ENCODE data around the gene ATAD3B.
"Not testable (repeated sequence)": the region's sequence is repeated elsewhere in the genome, so short reads cannot be mapped to it uniquely, and the experiment has no call there.

Gene ATAD3B

DNA sequence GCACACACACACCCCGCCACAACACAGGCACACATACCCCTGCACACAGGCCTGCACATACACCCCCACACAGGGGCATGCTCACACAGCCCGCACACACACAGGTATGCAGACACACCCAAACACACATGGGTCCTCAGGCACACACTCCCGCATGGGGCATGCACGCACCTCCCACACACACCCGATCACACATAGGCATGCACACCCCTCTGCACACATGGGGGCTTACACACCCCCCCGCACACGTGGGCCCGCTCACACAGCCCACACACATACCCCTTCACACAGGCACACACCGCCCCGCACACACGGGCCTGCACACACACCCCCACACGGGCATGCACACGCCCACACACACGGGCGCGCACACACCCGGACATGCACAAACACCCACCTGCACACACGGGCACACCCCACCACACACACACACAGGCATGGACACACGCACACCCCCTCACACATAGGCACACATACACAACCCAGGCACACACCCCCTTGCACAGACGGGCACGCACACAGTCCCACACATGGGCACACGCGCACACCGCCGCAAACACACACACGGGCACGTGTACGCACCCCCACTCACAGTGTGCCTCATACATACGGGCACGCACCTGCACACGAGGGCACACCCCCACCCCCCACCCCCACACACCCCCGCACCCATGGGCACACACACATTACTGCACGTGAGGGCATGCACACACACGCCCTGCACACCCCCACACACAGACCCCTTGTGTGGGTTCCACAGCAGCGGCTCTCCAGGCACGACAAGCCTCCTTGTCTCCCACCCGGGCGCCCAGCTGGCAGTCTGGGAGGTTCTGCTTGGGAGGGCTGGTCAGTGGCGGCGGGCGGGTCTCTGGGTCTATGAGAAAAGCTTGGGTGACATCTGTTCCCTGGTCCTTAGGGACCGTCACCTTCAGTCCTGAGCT is 8.3 kb downstream of the ATAD3B start:
- no peak for DNase-seq (ENCODE audit: low read depth)

DNA sequence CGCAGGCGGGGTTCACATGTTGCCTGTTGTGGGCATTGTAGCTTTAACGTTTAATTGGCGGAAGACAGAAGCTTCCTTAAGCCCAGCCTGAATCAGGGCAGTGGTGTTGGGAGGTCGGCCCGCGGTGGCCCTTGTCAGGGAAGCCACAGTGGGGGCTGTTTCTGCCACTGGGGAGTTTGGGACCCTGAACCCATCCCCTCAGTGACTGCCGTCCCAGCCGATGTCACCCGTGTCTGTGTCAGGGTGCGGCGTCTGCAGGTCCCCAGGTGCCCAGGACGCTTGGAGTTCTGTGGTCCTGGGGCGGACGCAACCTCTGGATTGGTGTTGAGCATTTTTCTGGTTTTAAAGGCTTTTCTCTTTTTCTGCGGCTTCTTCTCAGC is 8.9 kb downstream of the ATAD3B start:
- DNase-seq (ENCODE audit: low read depth): not testable (repeated sequence)

DNA sequence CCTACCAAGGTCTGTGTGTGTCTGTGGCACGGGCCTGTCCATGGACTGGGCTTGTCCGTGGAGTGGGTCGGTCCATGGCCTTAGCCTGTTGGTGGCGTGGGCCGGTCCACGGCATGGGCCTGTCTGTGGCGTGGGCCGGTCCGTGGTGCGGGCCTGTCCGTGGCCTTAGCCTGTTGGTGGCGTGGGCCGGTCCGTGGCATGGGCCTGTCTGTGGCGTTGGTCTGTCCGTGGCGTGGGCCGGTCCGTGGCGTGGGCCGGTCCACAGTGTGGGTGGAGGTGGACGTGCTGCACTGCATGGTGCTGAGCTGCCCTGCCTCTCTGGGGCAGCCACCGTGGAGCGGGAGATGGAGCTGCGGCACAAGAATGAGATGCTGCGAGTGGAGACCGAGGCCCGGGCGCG is 10.2 kb downstream of the ATAD3B start:
- not testable (repeated sequence) for DNase-seq (ENCODE audit: low read depth)

DNA sequence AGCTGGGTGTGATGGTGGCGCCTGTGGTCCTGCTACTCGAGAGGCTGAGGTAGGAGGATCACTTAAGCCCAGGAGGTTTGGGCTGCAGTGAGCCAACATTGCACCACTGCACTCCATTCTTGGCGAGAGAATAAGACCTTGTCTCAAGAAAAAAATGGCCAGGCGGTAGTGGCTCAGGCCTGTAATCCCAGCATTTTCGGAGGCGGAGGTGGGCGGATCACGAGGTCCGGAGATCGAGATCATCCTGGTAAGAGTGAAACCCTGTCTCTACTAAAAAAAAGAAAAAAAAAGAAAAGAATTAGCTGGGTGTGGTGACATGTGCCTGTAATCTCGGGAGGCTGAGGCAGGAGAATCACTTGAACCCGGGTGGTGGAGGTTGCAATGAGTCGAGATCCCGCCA is 11.3 kb downstream of the ATAD3B start:
- no peak for DNase-seq (ENCODE audit: low read depth)

DNA sequence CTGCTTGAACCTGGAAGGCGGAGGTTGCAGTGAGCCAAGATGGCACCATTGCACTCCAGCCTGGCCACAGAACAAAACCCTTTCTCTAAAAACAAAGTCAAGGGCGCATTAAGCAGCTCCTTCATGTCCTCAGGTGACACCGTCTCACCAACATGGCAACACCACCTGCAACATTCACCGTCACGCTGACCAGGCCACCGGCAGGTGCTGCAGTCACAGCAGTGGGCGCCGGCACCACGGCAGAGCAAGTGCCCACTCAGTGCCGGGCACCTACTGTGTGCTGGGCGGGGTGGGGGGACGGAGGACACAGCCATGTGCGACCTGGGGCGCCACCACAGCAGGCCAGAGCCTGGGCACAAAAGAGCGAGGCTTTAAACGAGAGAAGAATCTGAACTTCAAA is 12.1 kb downstream of the ATAD3B start:
- no peak for DNase-seq (ENCODE audit: low read depth)

DNA sequence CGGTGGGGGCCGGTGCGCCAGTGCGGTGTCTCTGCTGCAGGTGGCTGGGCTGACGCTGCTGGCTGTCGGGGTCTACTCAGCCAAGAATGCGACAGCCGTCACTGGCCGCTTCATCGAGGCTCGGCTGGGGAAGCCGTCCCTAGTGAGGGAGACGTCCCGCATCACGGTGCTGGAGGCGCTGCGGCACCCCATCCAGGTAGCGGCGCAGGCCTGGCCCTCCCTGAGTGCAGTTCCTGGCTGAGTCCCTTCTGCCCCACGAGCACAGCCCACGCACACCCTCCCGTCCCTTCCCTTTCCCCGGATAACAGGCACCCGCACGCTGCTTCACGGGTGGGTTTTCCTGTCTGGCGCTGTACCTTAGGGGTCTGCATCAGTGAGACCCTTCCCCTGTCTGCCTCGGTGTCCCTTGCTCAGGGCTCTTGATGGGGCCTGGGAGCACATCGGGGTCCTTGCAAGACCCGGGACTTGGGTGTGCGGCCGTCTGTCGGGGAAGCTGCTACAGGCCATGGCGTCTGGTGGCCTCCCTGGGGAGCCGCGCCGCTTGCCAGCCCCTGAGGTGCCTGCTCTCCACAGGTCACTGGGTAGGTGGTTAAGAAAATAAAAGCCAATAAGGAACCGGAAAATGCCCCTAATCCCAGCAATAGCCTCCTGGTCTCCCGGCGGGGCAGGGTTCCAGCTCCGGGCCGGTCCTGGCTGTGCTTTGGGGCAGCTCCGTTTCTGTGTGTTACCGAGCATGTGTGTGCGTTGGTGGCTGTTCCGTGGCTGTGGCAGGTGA is 13.6 kb downstream of the ATAD3B start:
- not testable (repeated sequence) for DNase-seq (ENCODE audit: low read depth)

DNA sequence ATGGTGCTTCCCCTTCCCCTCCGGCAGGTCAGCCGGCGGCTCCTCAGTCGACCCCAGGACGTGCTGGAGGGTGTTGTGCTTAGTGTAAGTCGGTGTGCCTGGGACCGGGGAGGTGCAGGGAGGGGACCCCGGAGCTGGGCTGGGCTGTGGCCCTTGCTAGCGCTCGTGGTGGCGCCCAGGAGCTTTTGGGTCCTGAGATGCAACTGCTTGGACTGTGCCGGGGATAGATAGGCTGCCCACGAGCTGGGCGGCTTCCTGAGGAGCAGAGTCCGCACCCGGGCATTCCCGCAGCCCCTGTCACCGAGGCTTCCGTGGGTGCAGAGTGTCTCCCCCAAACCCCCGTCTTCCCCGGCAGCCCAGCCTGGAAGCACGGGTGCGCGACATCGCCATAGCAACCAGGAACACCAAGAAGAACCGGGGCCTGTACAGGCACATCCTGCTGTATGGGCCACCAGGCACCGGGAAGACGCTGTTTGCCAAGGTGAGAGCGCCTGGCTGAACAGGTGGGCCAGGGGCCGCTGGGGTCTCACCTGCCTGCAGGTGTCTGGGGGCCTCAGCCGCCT is 14.3 kb downstream of the ATAD3B start:
- DNase-seq (ENCODE audit: low read depth): not testable (repeated sequence)

DNA sequence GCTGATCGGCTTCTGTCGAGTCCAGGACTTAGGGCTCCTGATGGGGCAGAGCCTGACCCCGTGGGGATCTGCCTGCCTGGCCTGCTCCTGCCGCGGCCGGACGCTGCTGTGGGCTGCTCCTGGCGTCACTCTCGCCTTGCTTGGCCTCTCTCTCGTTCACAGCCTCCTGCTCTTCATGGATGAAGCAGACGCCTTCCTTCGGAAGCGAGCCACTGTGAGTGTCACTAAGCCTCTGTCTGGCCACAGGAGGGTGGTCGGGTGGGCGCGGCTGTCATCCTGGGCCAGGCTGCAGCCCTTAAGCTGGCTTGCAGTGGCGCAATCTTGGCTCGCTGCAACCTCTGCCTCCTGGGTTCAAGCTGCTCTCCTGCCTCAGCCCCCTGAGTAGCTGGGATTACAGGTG is 16.1 kb downstream of the ATAD3B start:
- DNase-seq (ENCODE audit: low read depth): no peak

DNA sequence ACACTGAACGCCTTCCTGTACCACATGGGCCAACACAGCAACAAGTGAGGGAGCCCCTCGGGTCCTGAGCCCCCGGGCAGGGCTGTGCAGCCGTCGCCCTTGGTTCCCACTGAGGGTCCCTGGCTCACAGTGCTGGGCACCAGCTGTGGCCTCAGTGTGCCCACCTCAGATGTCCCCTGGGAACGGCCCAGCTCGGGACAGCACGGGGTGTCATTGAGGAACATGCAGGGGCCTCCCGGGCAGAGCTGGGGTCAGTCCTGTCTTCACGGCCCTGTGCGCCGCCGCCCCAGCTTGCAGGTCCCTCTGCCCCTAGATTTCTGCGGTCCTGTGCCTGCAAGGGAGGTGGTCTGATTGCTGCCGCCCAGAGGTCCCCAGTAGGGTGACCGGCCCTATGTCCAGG is 17.7 kb downstream of the ATAD3B start:
- no peak for DNase-seq (ENCODE audit: low read depth)

DNA sequence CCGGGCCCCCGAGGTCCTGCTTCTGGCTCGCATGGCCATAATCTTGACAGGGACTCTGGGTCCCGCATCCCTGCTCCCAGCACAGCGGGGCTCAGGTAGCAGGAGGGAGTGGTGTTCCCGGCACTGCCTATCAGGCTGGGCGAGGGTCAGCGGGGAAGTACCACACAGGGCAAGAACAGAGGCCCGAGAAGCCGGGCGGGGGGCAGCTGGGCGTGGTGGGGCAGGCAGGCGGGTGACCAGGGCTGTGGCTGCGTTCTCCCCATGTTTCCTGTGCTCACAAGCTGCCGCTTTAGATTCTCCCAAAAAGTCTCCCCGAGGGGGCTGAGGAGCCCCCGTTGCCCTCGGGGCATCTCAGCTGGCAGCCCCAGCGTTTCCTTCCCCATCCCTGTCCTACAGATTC is 18.3 kb downstream of the ATAD3B start:
- no peak for DNase-seq (ENCODE audit: low read depth)

DNA sequence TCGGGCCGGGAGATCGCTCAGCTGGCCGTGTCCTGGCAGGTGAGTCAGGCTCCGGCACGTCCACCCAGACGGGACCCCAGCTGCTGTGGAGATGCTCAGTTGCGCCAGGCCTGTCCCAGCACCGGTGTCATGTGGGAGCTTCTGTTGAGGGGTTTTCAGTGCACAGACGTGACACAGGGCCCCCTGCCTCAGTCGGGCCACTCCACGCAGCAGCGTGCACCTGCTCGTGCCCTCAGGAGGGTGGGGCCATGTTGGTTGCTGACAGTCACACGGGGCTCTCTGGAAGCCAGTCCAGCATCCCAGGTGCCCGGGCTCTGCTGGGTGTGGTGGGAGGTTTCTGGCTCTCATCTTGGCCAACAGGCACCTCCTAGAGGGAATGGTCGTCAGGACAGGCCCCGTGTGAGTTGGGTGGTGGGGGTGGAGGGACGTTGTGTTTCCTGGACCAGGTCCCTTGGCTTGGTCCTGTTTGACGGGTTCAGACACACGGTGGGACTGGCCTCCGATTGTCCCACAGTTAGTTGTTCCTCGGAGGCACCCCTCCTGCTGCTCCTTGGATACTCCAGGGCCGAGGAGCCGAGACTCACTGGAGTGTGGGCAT is 19.2 kb downstream of the ATAD3B start:
- DNase-seq (ENCODE audit: low read depth): no peak

DNA sequence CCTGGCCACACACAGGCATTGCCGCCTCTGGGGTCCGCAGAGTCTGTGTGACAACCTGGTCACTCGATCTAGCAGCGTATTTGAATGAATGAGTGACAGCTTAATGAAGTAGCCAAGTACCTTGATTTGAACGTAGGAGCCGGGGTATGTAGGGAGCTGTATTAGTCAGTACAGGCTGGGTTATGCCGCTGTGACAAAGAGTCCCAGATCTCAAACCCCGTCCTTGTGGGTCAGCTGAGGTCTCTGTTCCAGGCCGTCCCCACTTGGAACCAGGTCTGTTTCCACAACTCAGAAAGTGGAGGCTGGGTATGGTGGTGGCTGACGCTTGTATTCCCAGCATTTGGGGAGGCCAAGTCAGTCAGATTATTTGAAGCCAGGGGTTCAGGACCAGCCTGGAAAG is 20.0 kb downstream of the ATAD3B start:
- DNase-seq (ENCODE audit: low read depth): no peak

DNA sequence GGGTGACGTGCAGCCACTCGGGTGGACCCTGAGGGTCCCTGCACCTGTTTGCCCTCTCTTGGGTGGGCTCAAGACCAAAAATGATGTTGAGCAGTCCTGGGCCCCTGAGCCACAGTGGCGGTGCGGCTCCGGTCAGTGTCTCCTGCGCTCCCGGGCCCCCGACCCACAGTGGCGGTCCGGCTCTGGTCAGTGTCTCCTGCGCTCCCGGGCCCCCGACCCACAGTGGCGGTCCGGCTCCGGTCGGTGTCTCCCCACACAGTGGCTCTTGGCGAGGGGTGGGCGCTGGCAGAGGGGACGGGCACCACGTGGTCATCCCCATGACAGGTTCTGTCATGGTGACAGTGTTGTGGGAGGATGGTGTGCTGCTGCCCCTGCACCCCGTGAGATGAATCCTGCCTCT is 22.7 kb downstream of the ATAD3B start:
- DNase-seq (ENCODE audit: low read depth): not testable (repeated sequence)

DNA sequence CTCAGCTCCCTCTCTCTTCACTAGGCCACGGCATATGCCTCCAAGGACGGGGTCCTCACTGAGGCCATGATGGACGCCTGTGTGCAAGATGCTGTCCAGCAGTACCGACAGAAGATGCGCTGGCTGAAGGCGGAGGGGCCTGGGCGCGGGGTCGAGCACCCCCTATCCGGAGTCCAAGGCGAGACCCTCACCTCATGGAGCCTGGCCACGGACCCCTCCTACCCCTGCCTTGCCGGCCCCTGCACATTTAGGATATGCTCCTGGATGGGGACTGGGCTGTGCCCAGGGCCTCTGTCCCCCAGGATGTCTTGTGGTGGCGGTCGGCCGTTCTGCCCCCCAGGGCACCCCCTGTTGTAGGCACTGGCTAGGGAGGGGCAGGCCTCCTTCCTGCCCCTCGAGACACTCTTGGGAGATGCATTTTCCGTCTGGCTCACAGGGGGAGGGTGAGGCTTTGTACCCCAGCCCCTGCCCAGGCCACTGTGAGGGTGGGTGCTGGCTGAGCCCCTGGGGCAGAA is 24.0 kb downstream of the ATAD3B start:
- DNase-seq (ENCODE audit: low read depth): not testable (repeated sequence)

DNA sequence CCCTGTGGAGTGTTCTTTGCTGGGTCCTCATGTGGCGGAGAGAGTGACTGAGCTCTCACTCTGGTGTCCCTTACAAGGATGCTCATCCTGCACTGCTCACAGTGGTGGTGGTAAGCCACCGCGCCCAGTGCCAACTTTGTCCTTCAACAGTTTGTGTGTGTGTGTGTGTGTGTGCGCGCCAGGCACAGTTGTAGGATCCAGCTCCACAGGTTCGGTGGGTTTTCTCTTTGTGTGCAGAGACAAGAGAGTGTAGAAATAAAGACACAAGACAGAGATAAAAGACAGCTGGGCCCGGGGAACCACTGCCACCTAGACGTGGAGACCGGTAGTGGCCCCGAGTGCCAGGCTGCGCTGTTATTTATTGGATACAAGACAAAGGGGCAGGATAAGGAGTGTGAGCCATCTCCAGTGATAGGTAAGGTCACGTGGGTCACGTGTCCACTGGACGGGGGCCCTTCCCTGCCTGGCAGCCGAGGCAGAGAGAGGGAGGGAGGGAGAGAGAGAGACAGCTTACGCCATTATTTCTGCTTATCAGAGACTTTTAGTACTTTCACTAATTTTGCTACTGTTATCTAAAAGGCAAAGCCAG is 33.3 kb downstream of the ATAD3B start:
- DNase-seq (ENCODE audit: low read depth): peak; percentile 44

DNA sequence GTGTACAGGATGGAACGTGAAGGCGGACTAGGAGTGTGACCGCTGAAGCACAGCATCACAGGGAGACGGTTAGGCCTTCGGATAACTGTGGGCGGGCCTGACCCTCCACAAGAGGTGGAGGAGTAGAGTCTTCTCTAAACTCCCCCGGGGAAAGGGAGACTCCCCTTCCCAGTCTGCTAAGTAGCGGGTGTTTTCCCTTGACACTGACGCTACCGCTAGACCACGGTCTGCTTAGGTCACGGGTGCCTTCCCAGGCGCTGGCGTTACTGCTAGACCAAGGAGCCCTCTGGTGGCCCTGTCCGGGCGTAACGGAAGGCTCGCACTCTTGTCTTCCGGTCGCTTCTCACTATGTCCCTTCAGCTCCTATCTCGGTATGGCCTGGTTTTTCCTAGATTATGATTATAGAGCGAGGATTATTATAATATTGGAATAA is 33.8 kb downstream of the ATAD3B start:
- DNase-seq (ENCODE audit: low read depth): not testable (repeated sequence)

DNA sequence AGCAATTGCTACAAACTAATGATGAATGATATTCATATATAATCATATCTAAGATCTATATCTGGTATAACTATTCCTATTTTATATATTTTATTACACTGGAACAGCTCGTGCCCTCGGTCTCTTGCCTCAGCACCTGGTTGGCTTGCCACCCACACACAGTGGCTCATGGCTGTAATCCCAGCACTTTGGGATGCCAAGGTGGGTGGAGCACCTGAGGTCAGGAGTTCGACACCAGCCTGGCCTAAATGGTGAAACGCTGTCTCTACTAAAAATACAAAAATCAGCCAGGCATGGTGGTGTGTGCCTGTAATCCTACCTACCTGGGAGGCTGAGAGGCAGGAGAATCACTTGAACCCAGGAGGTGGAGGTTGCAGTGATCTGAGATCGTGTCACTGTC is 34.2 kb downstream of the ATAD3B start:
- not testable (repeated sequence) for DNase-seq (ENCODE audit: low read depth)

DNA sequence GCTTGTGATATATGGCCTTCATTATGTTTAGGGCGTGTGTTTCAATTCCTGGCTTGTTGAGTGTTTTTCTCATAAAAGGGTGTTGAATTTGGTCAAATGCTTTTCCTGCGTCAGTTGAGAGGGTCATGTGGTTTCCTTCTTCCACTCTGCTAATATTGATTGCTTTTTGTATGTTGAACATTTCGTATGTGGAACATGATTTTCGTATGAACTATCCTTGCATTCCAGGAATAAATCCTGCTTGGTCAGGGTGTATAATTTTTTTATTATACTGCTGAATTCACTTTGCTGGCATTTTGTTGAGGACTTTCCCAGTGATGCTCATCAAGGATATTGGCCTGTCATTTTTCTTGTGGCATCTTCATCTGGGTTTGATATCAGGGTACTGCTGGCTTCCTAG is 35.7 kb downstream of the ATAD3B start:
- no peak for DNase-seq (ENCODE audit: low read depth)

DNA sequence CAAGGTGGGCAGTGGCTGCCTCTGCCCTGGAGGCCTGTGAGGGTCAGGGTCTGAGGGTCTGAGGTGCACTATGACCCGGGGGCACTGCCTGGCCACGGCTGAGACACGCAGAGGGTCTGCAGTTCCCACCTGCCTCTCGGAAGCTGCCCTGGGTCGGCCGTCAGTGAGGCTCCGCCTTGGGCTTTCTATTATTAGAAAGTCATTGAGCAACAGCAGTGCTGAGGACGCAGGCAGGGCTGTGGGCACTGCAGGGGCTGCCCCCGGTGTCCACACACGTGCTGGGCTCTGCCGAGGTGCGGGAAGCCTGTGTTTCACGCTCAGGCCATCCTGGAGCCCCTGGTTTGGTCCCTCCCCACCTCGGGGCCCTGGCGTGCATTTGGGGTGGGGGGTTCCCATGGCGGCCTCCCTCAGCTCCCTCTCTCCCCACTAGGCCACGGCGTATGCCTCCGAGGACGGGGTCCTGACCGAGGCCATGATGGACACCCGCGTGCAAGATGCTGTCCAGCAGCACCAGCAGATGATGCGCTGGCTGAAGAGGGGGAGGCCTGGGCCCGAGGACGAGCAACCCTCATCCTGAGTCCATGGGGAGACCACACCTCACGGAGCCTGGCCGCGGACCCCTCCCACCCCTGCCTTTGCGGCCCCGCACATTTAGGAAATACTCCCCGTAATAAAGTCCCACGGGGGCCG is 37.4 kb downstream of the ATAD3B start:
- not testable (repeated sequence) for DNase-seq (ENCODE audit: low read depth)

DNA sequence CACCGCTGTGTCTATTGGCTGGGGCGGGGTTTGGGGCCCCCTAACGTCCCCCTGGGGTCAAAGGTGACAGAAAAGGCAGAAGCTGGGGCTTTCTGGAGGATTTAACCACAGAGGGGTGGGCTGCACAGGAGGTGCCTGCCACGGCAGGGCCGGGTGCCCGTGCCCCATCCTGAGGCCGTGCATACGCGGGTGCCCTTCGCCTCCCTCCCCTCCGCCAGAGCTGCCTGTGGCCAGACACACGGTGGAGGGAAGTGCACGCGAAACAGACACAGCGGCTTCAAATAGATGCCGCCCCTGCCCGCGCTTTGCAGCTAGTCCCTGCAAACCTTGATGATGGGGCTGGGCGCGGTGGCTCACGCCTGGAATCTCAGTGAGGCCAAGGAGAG is 37.9 kb downstream of the ATAD3B start:
- not testable (repeated sequence) for DNase-seq (ENCODE audit: low read depth)

DNA sequence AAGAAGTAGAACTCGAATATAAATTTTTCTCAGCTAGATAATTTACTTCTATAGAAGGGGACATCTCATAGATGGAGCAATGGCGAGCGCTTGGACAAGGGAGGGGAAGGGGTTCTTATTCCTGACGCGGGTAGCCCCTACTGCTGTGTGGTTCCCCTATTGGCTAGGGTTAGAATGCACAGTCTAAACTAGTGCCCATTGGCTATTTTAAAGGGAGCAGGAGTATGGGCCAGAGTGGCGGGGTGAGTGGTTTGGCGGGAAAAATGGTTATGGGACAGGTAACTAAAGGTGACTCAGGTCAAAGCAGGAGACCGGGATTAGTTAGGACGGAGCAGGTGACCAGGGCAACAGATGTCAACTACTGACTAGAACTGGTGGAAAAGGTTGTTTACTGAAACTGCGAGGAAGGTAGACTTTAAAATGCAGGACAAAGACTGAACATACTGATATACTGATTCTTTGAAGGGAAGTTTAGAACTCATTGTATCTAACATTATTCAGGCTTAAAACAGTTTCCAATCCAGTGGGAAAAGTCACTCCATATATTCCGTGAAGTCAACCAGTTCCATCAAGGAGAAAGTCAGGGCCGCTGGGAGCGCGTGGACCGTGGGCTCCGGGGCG is 39.5 kb downstream of the ATAD3B start:
- peak; percentile 7 for DNase-seq (ENCODE audit: low read depth)
